DMS79 (cell line): ENCODE data around the gene AXIN2.
"Not testable (repeated sequence)": the region's sequence is repeated elsewhere in the genome, so short reads cannot be mapped to it uniquely, and the experiment has no call there.

Experiments used
- DNase-seq: peaks from one replicate; lab custom pipeline; 2025; lab: John Stamatoyannopoulos, UW

AXIN2 gene

GRCh38 chr17:65537845-65538674, 23.4 kb downstream of the AXIN2 start:
- no peak for DNase-seq

- DNase-seq, result no peak
These were observed 24.1 kb downstream of the AXIN2 start for GRCh38 chr17:65537343-65537844.

- no peak for DNase-seq
These were observed 24.7 kb downstream of the AXIN2 start for GRCh38 chr17:65536573-65537342.

GRCh38 chr17:65535777-65536572, 25.5 kb downstream of the AXIN2 start:
- DNase-seq, result no peak

GRCh38 chr17:65533852-65534457, 27.5 kb downstream of the AXIN2 start:
- DNase-seq, result no peak

GRCh38 chr17:65533056-65533745, 28.2 kb downstream of the AXIN2 start:
- no peak for DNase-seq

- peak; percentile 39 for DNase-seq
These were observed 29.2 kb downstream of the AXIN2 start for GRCh38 chr17:65532101-65532890.

- peak; percentile 24 for DNase-seq
These were observed 30.0 kb downstream of the AXIN2 start for GRCh38 chr17:65531256-65532100.

- DNase-seq, result no peak
These were observed 30.8 kb downstream of the AXIN2 start for GRCh38 chr17:65530523-65531255.

GRCh38 chr17:65529761-65530522, 31.5 kb downstream of the AXIN2 start:
- DNase-seq, result peak; percentile 71

- DNase-seq, result no peak
These were observed 32.3 kb downstream of the AXIN2 start for GRCh38 chr17:65529040-65529633.

- DNase-seq, result no peak
These were observed 33.4 kb downstream of the AXIN2 start for GRCh38 chr17:65527857-65528591.

GRCh38 chr17:65527381-65527780, 34.1 kb downstream of the AXIN2 start:
- DNase-seq, result no peak

- DNase-seq, result not testable (repeated sequence)
These were observed 34.6 kb downstream of the AXIN2 start for GRCh38 chr17:65526854-65527253.

GRCh38 chr17:65523853-65524664, 37.4 kb downstream of the AXIN2 start:
- DNase-seq, result no peak

GRCh38 chr17:65523411-65523810, 38.0 kb downstream of the AXIN2 start:
- DNase-seq, result no peak
